ENCODE measurements around the gene ADAMTS4. TPM values are rescaled to one million over a fixed set of nuclear protein-coding genes. Genes with fewer than 3 reads are reported as not detected.

Gene ADAMTS4
- total and polyA plus RNA-seq, 9 of the 15 experiments (the other 6 are each of a cell fraction or from before 2014, with no cell fraction given) = 0.07 to 3.7 (median 0.41) TPM

- CTCF ChIA-PET (ENCODE audit: low intra/inter-chr PET ratio) = no interaction called here
- POLR2A ChIA-PET = interaction anchor here (0.6 to 1.2 kb wide), 6 partner anchors 12 to 191 kb away, joined by 3 to 5 read pairs (median 3); partner anchors contain the start of genes DEDD and PPOX
- in situ Hi-C loops (cut with MboI) (no loop called here), intact Hi-C loops (cut with micrococcal nuclease) (no loop called here)
- H3K27me3 ChIP-seq (ENCODE audit: control insufficient read depth in 2 of 2, insufficient read depth in 2 of 2, low read length in 2 of 2) = no peaks in the 10 kb centered on the region
- H3K27ac ChIP-seq (ENCODE audit: extremely low read depth, low read depth, low read length) = peak overlapping the region; percentile 99
- FAIRE-seq (peak; percentile 35), ATAC-seq (no peak), DNase-seq (ENCODE audit: extremely low read depth in 1 of 4, low spot score in 3 of 4) (peak in 1 of 4 experiments; percentile 56)
- whole genome bisulfite sequencing (ENCODE audit: insufficient coverage, low coverage, missing lambda C conversion rate) = 60% methylated on average over 14 of the region's 20 CpGs
- BruUV-seq (replicated peaks) = TSS peak; percentile 63
- H4K20me1 ChIP-seq (replicated peaks; ENCODE audit: control insufficient read depth, insufficient read depth, low read length) = no peaks in the 10 kb centered on the region
- H3K4me1 ChIP-seq (replicated peaks in 1 of 2; ENCODE audit: control insufficient read depth in 2 of 2, insufficient read depth in 2 of 2, low read length in 2 of 2) = peaks cover 56 to 61% of the 10 kb centered on the region in 2 experiments
- no peaks in the 10 kb centered on the region for H3K9me1 ChIP-seq (ENCODE audit: control insufficient read depth, insufficient read depth, low read length)
- no peak overlapping the region for H3K4me3 ChIP-seq
- H3K9me3 ChIP-seq (replicated peaks; ENCODE audit: control insufficient read depth, insufficient read depth, low read depth, low read length) = no peaks in the 10 kb centered on the region
- peak overlapping the region; percentile 97 for H2AFZ ChIP-seq (ENCODE audit: low read depth, low read length)
- peaks cover 14% of the 10 kb centered on the region for H3K79me2 ChIP-seq (ENCODE audit: control insufficient read depth, insufficient read depth, low read length)
- H3K36me3 ChIP-seq (ENCODE audit: control insufficient read depth, insufficient read depth, low read length) = peaks cover 2% of the 10 kb centered on the region; the same call in 1 of the 3 replicates
- peak overlapping the region; percentile 59 for H3K4me2 ChIP-seq (ENCODE audit: insufficient read depth, low read length)
- peak overlapping the region; percentile 83 to 85; a peak in 3 of 4 replicates for H3K9ac ChIP-seq (ENCODE audit: insufficient read depth in 1 of 2, low read depth in 2 of 2, low read length in 2 of 2)
- TF ChIP-seq JUND (IDR thresholded peaks at IDR 0.05; ENCODE audit: borderline replicate concordance, low read depth, low read length) (no peak), JUND (tag; IDR thresholded peaks at IDR 0.05; ENCODE audit: borderline replicate concordance, low read depth, low read length) (no peak), HNRNPH1 (optimal IDR thresholded peaks at IDR 0.05; ENCODE audit: low read depth, low read length) (no peak), BCL6 (CRISPR knock-in tag; IDR thresholded peaks at IDR 0.05) (no peak), ESRRB (CRISPR knock-in tag; IDR thresholded peaks at IDR 0.05; ENCODE audit: borderline replicate concordance) (no peak)
- TF ChIP-seq, protein P1, sequence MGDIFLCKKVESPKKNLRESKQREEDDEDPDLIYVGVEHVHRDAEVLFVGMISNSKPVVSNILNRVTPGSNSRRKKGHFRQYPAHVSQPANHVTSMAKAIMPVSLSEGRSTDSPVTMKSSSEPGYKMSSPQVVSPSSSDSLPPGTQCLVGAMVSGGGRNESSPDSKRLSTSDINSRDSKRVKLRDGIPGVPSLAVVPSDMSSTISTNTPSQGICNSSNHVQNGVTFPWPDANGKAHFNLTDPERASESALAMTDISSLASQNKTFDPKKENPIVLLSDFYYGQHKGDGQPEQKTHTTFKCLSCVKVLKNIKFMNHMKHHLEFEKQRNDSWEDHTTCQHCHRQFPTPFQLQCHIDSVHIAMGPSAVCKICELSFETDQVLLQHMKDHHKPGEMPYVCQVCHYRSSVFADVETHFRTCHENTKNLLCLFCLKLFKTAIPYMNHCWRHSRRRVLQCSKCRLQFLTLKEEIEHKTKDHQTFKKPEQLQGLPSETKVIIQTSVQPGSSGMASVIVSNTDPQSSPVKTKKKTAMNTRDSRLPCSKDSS (IDR thresholded peaks at IDR 0.05; ENCODE audit: low read depth, partially characterized antibody) = no peak
- TF ChIP-seq, protein P2, sequence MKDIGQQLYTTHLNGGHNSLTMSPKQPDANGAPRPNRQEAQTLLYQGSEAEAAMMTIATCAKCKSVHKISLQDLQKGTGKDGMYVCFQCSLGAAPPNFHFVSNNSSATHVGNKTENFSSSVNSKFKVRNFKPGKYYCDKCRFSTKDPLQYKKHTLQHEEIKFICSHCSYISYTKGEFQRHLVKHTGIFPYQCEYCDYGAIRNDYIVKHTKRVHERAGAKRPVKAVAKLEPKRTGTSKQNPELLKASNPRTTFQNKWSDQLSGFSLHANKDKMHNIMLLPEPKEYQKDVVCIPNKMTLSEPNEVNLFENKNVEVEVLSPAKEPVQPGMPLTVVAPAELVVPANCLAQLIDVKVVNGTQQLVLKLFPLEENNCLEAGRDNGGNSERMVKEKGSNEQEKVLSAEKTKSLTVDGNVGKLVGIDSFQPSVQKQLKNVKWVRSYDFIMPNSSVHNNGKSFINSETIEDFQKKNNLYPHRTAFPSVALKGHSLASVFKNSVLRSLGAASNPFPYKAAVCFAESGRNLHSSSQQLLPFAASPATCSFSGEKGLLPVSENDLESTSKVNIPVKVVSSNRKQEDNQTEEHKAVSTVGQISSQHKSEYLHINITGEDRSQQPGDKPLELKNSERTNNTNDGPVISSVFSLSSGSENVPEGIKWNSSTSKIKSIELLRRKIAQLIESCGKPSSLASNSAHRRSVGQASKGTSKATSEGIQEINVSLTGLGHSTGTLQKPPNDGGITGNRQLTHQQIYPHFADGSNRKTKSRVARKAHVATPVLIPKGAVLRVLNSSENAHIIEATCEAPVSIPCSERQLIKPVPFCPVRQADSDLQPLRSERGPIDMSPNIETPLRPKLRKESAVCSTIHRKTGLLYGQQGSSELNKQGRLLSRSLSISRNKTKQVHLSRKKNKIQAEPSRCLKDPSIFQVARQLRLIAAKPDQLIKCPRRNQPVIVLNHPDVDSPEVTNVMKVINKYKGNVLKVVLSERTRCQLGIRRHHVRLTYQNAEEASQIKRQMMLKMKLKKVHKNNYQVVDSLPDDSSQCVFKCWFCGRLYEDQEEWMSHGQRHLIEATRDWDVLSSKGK (CRISPR knock-in tag; IDR thresholded peaks at IDR 0.05) = no peak
- TF ChIP-seq, protein P3, sequence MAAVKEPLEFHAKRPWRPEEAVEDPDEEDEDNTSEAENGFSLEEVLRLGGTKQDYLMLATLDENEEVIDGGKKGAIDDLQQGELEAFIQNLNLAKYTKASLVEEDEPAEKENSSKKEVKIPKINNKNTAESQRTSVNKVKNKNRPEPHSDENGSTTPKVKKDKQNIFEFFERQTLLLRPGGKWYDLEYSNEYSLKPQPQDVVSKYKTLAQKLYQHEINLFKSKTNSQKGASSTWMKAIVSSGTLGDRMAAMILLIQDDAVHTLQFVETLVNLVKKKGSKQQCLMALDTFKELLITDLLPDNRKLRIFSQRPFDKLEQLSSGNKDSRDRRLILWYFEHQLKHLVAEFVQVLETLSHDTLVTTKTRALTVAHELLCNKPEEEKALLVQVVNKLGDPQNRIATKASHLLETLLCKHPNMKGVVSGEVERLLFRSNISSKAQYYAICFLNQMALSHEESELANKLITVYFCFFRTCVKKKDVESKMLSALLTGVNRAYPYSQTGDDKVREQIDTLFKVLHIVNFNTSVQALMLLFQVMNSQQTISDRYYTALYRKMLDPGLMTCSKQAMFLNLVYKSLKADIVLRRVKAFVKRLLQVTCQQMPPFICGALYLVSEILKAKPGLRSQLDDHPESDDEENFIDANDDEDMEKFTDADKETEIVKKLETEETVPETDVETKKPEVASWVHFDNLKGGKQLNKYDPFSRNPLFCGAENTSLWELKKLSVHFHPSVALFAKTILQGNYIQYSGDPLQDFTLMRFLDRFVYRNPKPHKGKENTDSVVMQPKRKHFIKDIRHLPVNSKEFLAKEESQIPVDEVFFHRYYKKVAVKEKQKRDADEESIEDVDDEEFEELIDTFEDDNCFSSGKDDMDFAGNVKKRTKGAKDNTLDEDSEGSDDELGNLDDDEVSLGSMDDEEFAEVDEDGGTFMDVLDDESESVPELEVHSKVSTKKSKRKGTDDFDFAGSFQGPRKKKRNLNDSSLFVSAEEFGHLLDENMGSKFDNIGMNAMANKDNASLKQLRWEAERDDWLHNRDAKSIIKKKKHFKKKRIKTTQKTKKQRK (IDR thresholded peaks at IDR 0.05; ENCODE audit: borderline replicate concordance, low read depth, low read length) = no peak
- TF ChIP-seq, protein P4, sequence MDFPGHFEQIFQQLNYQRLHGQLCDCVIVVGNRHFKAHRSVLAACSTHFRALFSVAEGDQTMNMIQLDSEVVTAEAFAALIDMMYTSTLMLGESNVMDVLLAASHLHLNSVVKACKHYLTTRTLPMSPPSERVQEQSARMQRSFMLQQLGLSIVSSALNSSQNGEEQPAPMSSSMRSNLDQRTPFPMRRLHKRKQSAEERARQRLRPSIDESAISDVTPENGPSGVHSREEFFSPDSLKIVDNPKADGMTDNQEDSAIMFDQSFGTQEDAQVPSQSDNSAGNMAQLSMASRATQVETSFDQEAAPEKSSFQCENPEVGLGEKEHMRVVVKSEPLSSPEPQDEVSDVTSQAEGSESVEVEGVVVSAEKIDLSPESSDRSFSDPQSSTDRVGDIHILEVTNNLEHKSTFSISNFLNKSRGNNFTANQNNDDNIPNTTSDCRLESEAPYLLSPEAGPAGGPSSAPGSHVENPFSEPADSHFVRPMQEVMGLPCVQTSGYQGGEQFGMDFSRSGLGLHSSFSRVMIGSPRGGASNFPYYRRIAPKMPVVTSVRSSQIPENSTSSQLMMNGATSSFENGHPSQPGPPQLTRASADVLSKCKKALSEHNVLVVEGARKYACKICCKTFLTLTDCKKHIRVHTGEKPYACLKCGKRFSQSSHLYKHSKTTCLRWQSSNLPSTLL (IDR thresholded peaks at IDR 0.05) = no peak
Observed at GRCh38 chr1:161198194-161198896, 509 bp downstream of the ADAMTS4 start.
